GOT3 (cell line): ENCODE data around the gene GPR18.

Experiments used
- DNase-seq: peaks from one replicate; lab custom pipeline; 2025; ENCODE audit warnings: mixed read lengths; lab: John Stamatoyannopoulos, UW

GPR18 gene

GRCh38 chr13:99208185-99208584 lies 50.0 kb downstream of the GPR18 start:
- DNase-seq, result no peak

- no peak for DNase-seq
These were observed 50.7 kb downstream of the GPR18 start for GRCh38 chr13:99207511-99207910.

- no peak for DNase-seq
These were observed 51.3 kb downstream of the GPR18 start for GRCh38 chr13:99206873-99207272.

GRCh38 chr13:99206226-99206625 lies 52.0 kb downstream of the GPR18 start:
- DNase-seq, result no peak

- no peak for DNase-seq
These were observed 52.5 kb downstream of the GPR18 start for GRCh38 chr13:99205621-99206220.
